Neural progenitor cell (in vitro differentiated cells): ENCODE results near the gene NDE1. TPM values are rescaled to one million over a fixed set of nuclear protein-coding genes. Genes with fewer than 3 reads are reported as not detected.

Experiments
- DNase-seq: peaks from one replicate; pipeline ENCODE4 v3.0.0-alpha.2; 2016; ENCODE audit warnings: low spot score
- H2AFZ ChIP-seq: fragments of 200-600 bp; sonication (generic); replicated peaks from 2 replicates; pipeline ENCODE4 v1.6.1; 2016; ENCODE audit warnings: antibody characterized with exemption
- H3F3A ChIP-seq: fragments of 200-600 bp; sonication (generic); 2 replicates; pipeline ENCODE4 v1.6.1; 2016; ENCODE audit warnings: antibody characterized with exemption, low read depth
- H3K27ac ChIP-seq: fragments of 200-600 bp; sonication (generic); 2 replicates; pipeline ENCODE4 v1.5.1; 2016; ENCODE audit warnings: mild to moderate bottlenecking
- H3K27me3 ChIP-seq: fragments of 200-600 bp; sonication (generic); 2 replicates; pipeline ENCODE4 v1.6.1; 2016; ENCODE audit warnings: mild to moderate bottlenecking, moderate library complexity
- H3K36me3 ChIP-seq: fragments of 200-600 bp; sonication (generic); 2 replicates; pipeline ENCODE4 v1.5.1; 2016
- H3K4me1 ChIP-seq: fragments of 200-600 bp; sonication (generic); 2 replicates; pipeline ENCODE4 v1.6.1; 2016; ENCODE audit warnings: mixed run types
- H3K4me2 ChIP-seq: fragments of 200-600 bp; sonication (generic); 2 replicates; pipeline ENCODE4 v1.6.1; 2016
- H3K4me3 ChIP-seq: fragments of 200-600 bp; sonication (generic); 2 replicates; pipeline ENCODE4 v1.5.1; 2016
- H3K79me2 ChIP-seq: fragments of 200-600 bp; sonication (generic); 2 replicates; pipeline ENCODE4 v1.6.1; 2016; ENCODE audit warnings: low read depth
- H3K9ac ChIP-seq: fragments of 200-600 bp; sonication (generic); 2 replicates; pipeline ENCODE4 v1.6.1; 2016
- H3K9me3 ChIP-seq: fragments of 200-600 bp; sonication (generic); 2 replicates; pipeline ENCODE4 v1.5.1; 2016; ENCODE audit warnings: low read depth
- H4K20me1 ChIP-seq: fragments of 200-600 bp; sonication (generic); 2 replicates; pipeline ENCODE4 v1.6.1; 2016; ENCODE audit warnings: low read depth
- H3K27ac Mint-ChIP-seq: 3 replicates; pipeline ENCODE4 v1.8.0; 2021; ENCODE audit warnings: mixed read lengths
- H3K27me3 Mint-ChIP-seq: 2 replicates; pipeline ENCODE4 v1.8.0; 2022; ENCODE audit warnings: low read depth, mild to moderate bottlenecking, inconsistent platforms, moderate library complexity, mixed read lengths; ENCODE audit not compliant: insufficient read depth
- H3K36me3 Mint-ChIP-seq: 3 replicates; pipeline ENCODE4 v1.8.0; 2021; ENCODE audit warnings: mixed read lengths
- H3K4me1 Mint-ChIP-seq: 3 replicates; pipeline ENCODE4 v1.8.0; 2021; ENCODE audit warnings: mixed read lengths
- H3K4me3 Mint-ChIP-seq: 3 replicates; pipeline ENCODE4 v1.8.0; 2021; ENCODE audit warnings: mild to moderate bottlenecking, moderate library complexity, mixed read lengths
- H3K9me3 Mint-ChIP-seq: 3 replicates; pipeline ENCODE4 v1.8.0; 2020; ENCODE audit warnings: mixed read lengths
- CTCF ChIP-seq: fragments of 200-600 bp; sonication (generic); IDR thresholded peaks from 2 replicates; pipeline ENCODE4 v1.5.1; 2017; ENCODE audit warnings: antibody characterized with exemption, mild to moderate bottlenecking
- EZH2 ChIP-seq: fragments of 200-600 bp; sonication (generic); IDR thresholded peaks from 2 replicates; pipeline ENCODE4 v1.6.1; 2017; ENCODE audit warnings: antibody characterized with exemption, mild to moderate bottlenecking, moderate library complexity
- EZH2phosphoT487 ChIP-seq: fragments of 200-600 bp; sonication (generic); IDR thresholded peaks from 2 replicates; pipeline ENCODE4 v1.6.1; 2017; ENCODE audit warnings: antibody characterized with exemption
- total RNA-seq: library from RNA; depleted of rRNA; stranded (reverse); fragments of >200 nt; gene quantifications from 2 replicates; pipeline ENCODE4 v1.2.3, GENCODE V29; 2015; ENCODE audit warnings: low replicate concordance

Gene NDE1
- total RNA-seq, 1 donor from 2014 or later = 85.3 TPM

- H3K27me3 ChIP-seq = no peaks in the 10 kb centered on the region
- Mint-ChIP-seq H3K27me3 (peaks cover 6% of the 10 kb centered on the region), H3K4me1 (no peaks in the 10 kb centered on the region), H3K4me3 (no peak overlapping the region), H3K27ac (no peak overlapping the region), H3K9me3 (no peaks in the 10 kb centered on the region), H3K36me3 (no peaks in the 10 kb centered on the region)
- DNase-seq = peak; percentile 5
- no peaks in the 10 kb centered on the region for H3K79me2 ChIP-seq
- TF ChIP-seq EZH2 (no peak), EZH2phosphoT487 (no peak), CTCF (no peak)
- no peaks in the 10 kb centered on the region for H3F3A ChIP-seq
- H3K27ac ChIP-seq = no peak overlapping the region
- no peaks in the 10 kb centered on the region for H3K9me3 ChIP-seq
- H3K4me1 ChIP-seq = no peaks in the 10 kb centered on the region
- H3K36me3 ChIP-seq = no peaks in the 10 kb centered on the region
- H4K20me1 ChIP-seq = no peaks in the 10 kb centered on the region
- no peak overlapping the region for H3K4me2 ChIP-seq
- H2AFZ ChIP-seq = no peak overlapping the region
- no peak overlapping the region for H3K9ac ChIP-seq
- H3K4me3 ChIP-seq = no peak overlapping the region
These were observed 86.5 kb downstream of the NDE1 start for GRCh38 chr16:15736529-15736928.

GRCh38 chr16:15737140-15737644 lies 87.1 kb downstream of the NDE1 start:
- Mint-ChIP-seq H3K36me3 (no peaks in the 10 kb centered on the region), H3K4me1 (no peaks in the 10 kb centered on the region), H3K9me3 (no peaks in the 10 kb centered on the region), H3K27me3 (peaks cover 8% of the 10 kb centered on the region), H3K4me3 (no peak overlapping the region), H3K27ac (no peak overlapping the region)
- Histone ChIP-seq H4K20me1 (no peaks in the 10 kb centered on the region), H3K9ac (no peak overlapping the region), H3K27me3 (no peaks in the 10 kb centered on the region), H3K36me3 (no peaks in the 10 kb centered on the region), H3F3A (no peaks in the 10 kb centered on the region), H3K79me2 (no peaks in the 10 kb centered on the region), H3K9me3 (no peaks in the 10 kb centered on the region), H3K4me1 (no peaks in the 10 kb centered on the region), H2AFZ (no peak overlapping the region), H3K27ac (no peak overlapping the region), H3K4me3 (no peak overlapping the region), H3K4me2 (no peak overlapping the region)
- TF ChIP-seq EZH2 (no peak), CTCF (no peak)
- no peak for DNase-seq

GRCh38 chr16:15739464-15739863 lies 89.4 kb downstream of the NDE1 start:
- H3K4me2 ChIP-seq = no peak overlapping the region
- H3K36me3 ChIP-seq = no peaks in the 10 kb centered on the region
- H3K27ac ChIP-seq = no peak overlapping the region
- no peaks in the 10 kb centered on the region for H3F3A ChIP-seq
- H3K36me3 Mint-ChIP-seq = no peaks in the 10 kb centered on the region
- no peaks in the 10 kb centered on the region for H3K79me2 ChIP-seq
- no peak overlapping the region for H2AFZ ChIP-seq
- no peak overlapping the region for H3K4me3 Mint-ChIP-seq
- no peaks in the 10 kb centered on the region for H3K9me3 ChIP-seq
- no peak for DNase-seq
- no peaks in the 10 kb centered on the region for H3K9me3 Mint-ChIP-seq
- H3K27ac Mint-ChIP-seq = no peak overlapping the region
- H3K4me1 Mint-ChIP-seq = no peaks in the 10 kb centered on the region
- H3K4me3 ChIP-seq = no peak overlapping the region
- no peaks in the 10 kb centered on the region for H3K4me1 ChIP-seq
- H3K27me3 ChIP-seq = no peaks in the 10 kb centered on the region
- TF ChIP-seq CTCF = no peak
- TF ChIP-seq EZH2phosphoT487 = no peak
- no peak for TF ChIP-seq EZH2
- no peaks in the 10 kb centered on the region for H4K20me1 ChIP-seq
- H3K27me3 Mint-ChIP-seq = peaks cover 8% of the 10 kb centered on the region
- H3K9ac ChIP-seq = no peak overlapping the region
